ENCODE data around the gene GMDS. TPM values are rescaled to one million over a fixed set of nuclear protein-coding genes. Genes with fewer than 3 reads are reported as not detected.

Gene GMDS
- total RNA-seq, 1 donor from 2014 or later, result 6.2 TPM

DNA sequence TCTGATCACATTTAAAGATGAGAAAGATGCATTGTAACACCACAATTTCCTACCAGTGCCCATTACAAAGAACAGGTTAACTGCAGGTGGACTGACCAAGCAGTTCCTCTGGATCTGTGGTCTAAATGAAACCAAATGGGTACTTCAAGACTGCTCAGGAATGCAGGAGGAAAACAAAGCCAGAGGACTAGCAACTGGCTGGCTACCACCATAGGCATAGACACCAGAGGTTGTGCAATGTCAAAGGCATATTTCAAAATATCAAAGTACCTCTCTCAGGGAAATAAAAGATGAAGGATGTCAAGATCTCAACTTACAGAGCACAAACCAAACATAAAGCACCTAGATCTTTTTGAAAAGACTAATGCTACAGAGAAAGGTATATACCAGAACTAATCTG is 65.5 kb downstream of the GMDS start:
- no peak for DNase-seq (ENCODE audit: low read depth in 2 of 2)

DNA sequence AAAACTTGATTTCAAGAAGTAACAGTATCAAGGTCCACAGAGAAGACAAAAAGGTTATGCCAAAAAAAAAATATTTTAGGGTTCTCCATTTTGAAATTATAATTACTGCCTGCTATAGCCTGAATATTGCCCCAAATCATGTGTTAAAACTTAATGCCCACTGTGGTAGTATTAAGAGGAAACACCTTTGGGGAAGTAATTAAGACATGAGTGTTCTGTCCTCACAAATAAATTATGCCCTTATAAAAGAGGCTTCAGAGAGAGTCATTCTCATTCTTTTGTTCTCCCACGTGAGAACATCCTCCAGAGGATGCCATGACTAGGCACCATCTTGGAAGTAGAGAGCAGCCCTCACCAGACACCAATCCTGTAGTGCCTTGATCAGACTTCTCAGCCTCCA is 66.2 kb downstream of the GMDS start:
- no peak for DNase-seq (ENCODE audit: low read depth in 2 of 2)

DNA sequence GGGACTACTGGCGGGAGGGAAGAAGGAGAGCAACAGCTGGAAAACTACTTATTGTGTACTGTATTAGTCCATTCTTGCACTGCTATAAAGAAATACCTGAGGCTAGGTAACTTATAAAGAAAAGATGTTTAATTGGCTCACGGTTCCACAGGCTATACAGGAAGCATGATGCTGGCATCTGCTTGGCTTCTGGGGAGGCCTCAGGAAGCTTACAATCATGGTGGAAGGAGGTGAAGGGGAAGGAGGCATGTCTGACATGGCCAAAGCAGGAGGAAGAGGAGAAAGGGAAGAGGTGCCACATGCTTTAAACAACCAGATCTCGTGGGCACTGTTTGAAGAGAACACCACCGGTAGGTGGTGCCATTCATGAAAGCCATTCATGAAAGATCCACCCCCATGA is 67.3 kb downstream of the GMDS start:
- DNase-seq (ENCODE audit: low read depth in 2 of 2), result no peak

DNA sequence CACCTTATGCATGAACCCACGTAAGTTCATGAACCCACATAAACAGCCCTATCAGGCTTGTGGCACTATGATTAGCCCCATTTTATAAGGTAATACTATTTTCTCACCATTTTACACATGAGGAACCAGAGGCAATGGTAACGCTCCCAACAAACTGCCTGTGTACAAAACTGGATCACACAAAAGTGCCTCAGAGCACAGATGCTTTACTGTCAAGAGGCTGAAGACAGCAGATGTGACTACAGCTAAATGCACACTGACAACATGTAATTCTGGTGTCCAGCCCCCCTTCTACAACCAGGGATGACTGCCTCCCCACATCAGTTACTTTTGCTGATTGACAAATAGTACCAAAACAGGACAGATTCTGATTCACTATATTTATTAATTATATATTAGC is 69.6 kb downstream of the GMDS start:
- DNase-seq (ENCODE audit: low read depth in 2 of 2), result no peak

DNA sequence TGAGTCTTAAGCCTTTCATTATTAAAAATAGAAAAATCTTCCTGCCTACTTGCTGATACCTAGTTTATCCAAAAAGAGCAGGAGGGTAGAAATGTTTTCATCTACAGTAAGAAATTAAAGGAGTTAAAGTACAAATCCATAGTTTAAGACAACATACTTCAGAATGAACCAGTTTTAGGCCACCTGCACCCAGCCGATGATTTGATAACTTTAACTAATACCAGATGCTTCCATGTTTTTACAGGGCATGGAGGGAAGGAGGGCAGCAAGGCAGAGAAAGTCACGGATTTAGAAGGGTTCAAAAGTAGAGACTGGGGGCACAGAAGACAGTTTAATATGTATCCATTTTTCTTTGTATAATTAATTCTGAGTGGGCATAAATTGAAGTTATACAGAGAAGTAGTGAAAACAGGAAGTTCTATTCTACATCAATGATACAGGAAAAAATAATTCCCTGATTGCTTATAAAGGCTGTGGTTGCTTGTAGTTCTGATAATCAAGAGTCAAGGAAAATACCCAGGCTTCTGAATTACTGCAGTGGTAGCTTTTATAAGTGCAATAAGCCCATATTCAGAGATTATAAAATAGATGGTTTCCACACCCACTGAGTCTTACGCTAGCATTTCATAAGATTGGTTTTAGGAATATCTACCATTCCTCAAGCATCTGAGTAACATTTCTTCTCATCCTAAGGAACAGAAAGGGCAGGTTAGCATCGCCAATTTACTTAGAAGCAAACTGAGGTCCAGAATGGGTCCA is 72.0 kb downstream of the GMDS start:
- DNase-seq (ENCODE audit: low read depth in 2 of 2), result no peak

DNA sequence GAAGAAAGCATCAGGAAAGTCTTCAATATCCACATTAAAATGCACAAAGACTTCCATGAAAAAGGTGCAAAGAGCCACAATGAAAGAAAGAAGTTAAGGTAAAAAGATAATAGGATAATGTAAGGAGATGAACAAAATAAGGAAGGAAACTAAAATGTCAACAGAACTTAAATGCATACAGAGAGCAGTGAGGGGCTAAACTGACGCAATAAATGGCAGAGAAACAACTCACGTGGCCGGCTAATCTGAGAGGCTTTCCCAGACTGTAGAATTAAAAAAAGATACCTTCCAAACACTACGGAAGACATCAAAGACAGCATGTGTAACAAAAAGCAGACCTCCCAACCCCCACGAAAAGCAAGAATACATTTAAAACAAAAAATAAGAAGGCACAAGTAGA is 73.7 kb downstream of the GMDS start:
- DNase-seq (ENCODE audit: low read depth in 2 of 2), result no peak

DNA sequence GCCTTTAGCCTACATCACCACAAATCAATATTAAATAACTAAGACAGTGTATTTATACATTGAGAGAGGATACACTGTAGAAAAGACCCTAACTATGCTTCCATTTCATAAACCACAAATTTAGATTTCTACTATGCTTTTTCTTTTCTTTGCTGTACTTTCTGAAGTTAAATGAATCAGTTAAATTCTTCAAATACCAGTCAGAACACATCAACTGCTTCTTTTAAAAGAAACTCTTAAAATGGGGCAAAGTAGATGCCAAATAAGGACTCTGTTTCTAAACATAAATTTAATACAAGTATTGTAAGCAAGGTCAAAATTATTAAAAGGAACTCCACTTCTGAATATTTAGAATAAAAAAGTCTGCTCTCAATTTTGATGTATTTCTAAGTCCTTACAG is 76.9 kb downstream of the GMDS start:
- no peak for DNase-seq (ENCODE audit: low read depth in 2 of 2)

DNA sequence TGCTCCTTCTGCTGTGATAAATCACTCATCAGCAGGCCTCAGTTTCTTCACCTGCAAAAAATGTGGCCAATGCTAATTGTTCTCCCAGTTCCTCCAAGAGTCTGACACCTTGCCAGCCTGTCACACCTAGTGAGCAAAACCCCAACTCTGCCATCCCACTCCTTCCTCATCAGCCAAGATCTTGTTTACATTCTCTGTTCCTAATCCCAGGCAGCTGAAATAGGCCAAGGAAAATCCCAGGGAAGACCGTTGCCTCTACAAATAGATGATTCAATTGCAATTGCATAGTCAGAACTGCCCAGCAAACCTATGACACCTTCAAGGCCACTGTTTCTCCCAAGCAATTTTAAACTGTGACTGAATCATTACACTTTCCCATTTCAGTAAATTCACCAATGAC is 78.7 kb downstream of the GMDS start:
- DNase-seq (ENCODE audit: low read depth in 2 of 2), result no peak

DNA sequence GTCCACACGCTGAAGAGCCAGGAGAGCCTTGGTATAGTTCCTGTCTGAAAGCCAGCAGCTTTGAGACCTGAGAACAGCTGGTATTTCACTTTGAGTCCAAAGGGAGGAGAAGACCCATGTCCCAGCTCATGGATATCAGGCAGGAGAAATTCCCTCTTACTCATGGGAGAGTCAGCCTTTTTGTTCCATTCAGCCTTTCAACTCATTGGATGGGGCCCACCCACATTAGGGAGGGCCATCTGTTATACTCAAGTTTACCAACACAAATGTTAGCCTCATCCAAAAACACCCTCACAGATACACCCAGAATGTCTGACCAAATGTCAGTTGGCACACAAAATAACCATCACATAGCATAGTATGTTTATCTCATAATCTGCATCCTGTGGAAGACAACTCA is 80.1 kb downstream of the GMDS start:
- no peak for DNase-seq (ENCODE audit: low read depth in 2 of 2)

DNA sequence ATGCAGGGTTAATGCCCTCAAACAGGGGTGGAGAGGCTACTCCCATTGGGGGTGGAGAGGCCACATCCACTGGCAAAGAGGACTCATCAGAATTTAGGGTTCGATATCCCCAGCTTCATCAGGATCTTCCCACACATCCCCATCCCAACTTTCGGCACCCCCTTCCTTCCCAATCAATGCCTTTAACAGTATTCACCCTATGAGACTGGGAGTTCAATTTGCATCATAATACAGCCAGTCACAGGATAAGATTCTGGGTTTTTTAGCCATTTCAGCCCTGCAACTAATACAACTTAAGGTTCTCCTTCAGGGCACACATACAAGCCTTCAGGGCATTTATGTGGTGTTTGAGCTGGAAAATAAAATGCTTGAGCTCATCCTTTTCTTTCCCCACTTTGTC is 80.9 kb downstream of the GMDS start:
- DNase-seq (ENCODE audit: low read depth in 2 of 2), result no peak

DNA sequence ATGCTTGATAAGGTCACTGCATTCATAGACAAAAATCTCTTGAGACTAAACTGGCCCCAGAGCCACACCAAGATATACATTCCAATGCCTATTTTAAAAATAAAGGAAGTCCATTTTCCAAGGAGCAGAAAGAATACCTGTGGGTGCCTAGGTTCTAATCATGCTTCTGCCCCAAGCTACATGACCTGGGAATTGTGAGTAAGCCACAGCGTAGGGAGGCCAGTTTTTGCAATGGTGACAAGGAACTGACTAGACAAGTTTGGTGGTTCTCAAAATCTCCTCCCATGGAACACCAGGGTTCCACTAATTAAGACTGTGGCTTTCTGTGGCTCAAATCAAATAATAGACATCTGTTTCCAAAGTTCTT is 83.3 kb downstream of the GMDS start:
- no peak for DNase-seq (ENCODE audit: low read depth in 2 of 2)

DNA sequence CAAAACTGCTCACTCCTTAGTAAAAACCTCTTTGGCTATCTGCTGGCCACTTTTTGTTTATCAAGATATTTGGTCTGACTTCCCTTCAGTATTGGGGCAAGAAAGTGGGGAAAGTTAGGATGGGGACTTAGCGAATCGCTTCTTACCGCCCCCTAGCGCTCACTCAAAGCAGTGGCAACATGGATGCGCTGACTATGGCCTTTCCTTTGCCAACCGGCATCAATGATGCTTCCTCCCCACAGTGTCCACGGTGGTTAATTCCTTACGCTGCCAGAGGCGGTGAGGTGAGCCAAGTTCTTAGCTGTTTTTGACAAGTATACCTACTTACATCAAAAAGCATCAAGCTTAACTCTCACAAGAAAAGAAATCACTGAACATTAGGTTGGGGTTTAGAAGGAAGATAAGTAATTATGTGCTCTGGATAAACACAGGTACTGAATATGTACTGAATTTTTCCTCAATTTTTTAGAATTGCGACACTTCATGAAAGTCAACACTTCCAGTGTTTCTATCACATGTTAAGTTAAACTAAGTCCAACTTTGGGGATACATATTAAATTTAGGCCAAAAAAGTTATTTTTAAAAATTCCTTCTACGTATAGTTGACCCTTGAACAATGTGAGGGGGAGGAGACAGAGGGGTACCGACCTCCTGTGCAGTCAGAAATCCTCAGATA is 86.7 kb downstream of the GMDS start:
- DNase-seq (ENCODE audit: low read depth in 2 of 2), result peak in 1 of 2 donors; percentile 27

DNA sequence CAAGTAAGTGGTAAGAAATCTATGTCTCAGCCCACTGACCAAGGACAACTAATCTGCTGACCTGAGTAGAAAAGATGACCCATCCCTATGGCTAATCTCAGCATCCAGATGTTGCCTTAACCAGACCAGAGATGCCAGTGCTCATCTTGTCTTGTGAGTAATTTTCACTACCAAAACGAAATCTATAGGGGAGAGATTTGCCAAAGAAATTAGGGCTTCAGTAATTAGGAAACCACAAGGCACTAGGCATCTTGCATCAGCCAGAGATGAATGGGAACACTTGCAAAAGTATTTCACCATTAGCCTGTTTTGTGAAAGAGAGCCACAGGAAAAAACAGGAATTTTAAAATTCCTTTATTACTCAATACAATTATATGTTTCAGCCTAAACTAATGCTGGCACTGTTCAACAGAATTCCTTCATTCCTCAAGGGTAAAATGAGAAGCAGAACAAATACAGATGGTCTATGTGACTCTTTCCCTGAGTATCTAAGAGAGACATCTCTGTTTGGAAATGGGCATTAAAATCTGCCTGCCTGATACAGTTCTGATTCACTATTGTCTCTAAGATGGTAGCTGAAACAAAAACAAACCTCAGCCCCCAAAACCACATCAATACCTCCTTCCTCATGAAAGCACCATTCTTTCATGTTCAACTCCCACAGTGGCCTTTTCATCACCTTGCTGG is 87.8 kb downstream of the GMDS start:
- no peak for DNase-seq (ENCODE audit: low read depth in 2 of 2)

DNA sequence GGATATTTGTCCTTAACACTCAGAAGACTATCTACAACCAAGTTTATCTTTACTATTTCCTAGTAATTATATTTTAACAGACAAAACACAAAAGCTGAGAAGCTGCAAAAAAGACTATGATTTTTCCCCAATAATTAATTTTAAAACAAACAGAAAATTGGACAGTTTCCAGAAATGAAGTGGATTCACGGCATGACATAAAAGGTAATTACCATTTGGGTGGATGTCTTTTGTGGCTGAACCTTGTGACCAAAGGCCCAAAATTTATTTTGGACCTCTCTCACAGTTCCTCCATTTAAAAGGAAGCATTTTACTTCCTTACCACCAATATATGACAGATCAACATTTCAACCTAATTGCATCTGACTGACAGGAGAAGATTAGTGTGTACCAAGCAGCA is 90.2 kb downstream of the GMDS start:
- DNase-seq (ENCODE audit: low read depth in 2 of 2), result no peak

DNA sequence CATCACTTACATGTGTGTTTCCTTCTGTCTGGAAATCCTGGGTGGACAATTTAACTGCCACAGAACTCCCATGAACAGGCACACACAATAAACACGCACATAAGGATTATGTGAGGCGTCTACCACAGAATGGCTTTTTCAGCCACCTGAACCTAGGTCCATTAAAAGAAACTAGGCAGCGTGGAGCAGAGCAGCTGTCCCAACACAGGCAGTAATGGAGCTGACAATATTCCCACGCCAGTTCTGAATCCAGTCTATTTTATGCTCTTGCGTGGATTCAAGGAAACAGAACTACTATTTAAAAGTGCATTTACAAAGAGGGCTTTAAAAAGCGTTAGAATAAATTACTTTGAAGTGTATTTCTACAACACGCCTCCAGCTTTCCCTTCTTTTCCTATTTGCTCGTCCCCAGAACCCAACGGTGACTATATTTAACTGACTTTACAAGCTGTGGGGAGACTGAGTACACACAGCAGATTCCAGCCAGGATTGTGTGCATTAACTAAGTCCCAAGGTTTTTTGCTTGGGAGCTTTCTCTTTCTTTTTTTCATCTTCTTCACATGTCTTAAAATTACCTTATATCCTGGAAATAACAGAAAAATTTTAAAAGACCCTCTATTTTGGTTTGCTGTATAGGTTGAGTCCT is 95.9 kb downstream of the GMDS start:
- no peak for DNase-seq (ENCODE audit: low read depth in 2 of 2)

DNA sequence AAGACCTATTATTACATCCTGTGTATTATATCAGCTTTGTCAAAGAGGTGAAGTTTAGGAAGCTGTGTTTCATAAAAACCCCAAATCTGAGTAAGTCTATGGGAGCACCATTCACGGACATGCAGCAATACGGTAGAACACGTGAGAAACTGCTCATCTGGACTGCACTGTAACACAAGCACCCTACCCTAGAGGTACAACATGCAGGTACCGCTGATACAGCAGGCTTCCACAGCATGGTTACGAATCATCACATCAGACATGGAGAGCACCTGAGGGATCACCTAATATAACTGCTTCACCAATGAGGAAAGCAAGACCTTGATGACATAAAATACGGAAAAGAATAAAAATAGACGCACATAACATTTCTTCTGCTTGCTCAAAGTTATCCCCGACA is 96.7 kb downstream of the GMDS start:
- DNase-seq (ENCODE audit: low read depth in 2 of 2), result no peak

DNA sequence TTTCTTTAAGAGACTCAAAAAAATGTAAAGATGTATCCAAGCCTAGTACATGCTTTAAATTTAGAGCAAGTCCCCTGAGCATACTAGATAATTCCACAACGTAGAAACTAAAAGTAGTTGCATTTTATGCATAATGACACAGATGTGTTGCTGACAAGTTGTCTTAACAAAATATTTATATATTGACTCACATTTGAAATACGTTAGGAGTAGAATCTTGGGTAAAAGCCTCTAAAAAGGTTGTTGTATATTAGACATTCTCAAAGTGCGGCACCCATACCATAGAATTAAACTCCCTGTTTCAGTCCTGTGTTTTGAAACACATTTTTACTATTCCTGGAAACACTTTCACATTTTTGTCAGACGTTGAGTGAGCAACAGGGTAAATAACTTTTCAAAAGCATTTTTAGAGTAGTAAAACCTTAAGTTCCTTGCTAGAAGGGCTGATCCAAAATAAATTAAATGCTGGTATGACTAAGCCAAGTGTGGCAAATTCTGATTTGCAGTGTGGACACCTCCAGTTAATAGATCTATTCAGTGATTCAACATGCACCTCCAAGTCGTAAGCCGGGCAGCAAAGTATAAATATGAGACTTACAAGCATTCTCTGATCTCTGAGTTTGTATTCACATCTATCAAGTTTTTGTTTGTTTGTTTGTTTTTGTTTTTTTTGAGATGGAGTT is 97.5 kb downstream of the GMDS start:
- DNase-seq (ENCODE audit: low read depth in 2 of 2), result no peak

DNA sequence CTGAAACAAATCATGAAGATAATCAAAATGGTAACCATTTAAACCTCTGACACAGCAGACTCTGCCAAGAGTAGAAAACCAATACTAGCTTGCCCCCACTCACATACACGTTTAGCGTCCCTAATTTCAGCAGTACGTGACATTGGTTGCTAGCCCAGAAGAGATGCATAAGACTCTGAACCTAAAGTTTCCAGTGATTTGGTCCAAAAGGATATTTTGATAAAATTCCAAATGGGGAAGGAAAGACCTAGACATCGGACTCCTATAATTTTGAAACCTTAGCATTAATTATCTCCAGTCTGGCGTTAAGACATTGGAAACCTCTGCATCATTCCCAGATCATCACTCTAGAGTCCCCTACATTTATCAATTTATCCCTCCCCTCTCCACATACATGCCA is 98.1 kb downstream of the GMDS start:
- DNase-seq (ENCODE audit: low read depth in 2 of 2), result no peak

DNA sequence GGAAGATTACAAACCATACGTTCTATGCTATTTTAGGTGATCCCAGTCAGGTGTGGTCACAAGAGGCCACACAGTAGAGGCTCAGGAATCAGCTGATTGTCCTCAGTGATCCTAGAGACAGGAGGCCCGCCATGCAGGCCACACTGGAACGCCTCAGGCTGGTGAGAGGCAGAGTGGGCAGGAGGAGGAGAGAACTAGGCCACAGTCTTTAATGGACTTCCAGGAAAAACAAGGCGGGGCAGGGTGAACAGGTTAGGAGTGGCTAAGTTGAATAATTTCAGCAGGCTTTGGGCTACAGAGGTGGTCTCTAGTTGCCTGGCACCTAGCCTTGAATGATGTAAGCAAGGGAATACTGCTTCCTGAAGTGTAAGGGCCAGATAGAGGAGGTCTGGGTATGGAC is 101.2 kb downstream of the GMDS start:
- no peak for DNase-seq (ENCODE audit: low read depth in 2 of 2)

DNA sequence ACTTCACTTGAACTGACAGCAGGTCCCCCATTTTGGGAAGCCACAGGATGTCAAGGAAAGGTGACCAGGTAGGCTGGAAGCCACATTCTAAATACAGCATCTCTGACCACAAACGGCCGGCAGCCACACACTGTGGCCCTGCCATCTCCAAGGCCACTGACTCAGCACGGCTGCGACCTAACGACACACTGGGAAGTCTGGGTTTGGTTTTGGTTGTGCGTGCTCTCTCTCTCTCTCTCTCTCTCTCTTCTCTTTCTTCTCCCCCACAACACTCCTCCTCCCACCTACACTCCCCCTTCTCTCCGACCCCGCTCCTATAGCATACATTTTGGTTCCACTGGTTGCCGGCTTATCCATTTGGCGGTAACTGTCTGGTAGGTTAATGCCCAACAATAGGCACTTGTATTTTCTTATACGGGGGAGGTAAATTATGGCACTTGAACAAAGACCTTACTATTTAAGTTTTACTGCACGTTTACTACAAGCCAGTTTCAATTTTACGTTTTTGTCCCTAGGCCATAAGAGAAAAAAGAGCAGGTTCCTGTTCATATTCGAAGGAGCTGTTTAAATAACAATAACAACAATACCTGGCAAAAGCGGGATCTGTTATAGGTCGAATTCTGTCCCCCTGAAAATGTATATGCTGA is 103.6 kb downstream of the GMDS start:
- DNase-seq (ENCODE audit: low read depth in 2 of 2), result no peak

DNA sequence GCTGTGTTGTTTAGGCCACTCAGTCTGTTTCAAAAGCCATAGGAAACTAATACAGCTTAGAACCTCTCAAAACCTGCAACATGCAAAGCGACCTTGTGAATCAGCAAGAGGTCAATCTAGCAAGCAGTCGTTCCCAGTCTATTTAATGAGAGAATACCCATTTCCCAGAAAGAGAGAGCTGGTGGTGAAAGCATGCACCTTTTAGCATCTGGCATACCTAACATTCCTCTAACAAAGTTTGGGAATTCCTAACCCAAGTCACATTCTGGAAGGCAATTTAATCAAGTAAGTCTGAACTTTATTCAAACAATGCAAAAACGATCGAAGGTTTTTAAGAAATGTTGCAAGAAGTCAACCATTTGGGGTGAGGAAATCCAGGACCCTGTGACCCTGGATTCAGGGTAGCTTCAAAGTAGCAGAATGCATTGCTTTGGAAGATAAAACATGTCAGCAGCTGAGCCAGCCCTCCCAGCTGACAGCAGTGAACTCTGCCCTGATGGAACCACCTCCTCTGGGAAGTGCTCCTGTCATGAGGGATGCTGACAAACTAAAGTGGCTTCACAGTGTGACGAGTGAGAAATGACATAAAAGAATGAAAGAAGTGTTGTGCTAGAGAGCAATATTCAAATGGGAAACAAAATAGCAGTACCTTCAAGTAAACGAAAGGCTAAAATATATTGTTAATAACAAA is 104.8 kb downstream of the GMDS start:
- DNase-seq (ENCODE audit: low read depth in 2 of 2), result no peak

All from dermis microvascular lymphatic vessel endothelial cell (primary cell).